Panc1 (cell line): ENCODE results near the gene HTR1D.

Source experiments
- CTCF ChIP-seq: fragments of 450-650 bp; IDR thresholded peaks from 2 replicates; pipeline ENCODE4 v1.5.1; 2017; ENCODE audit warnings: mild to moderate bottlenecking
- POLR2AphosphoS5 ChIP-seq: IDR thresholded peaks from 2 replicates; pipeline ENCODE4 v1.6.1; 2012; ENCODE audit warnings: mild to moderate bottlenecking, low read depth, low read length, moderate library complexity
- REST ChIP-seq, 2 experiments: IDR thresholded peaks; 2 replicates each; pipeline ENCODE4 v1.6.1; 2011 to 2012; ENCODE audit warnings: low read depth in 2 of 2, control low read depth in 1 of 2, low read length in 1 of 2, mild to moderate bottlenecking in 1 of 2, moderate library complexity in 1 of 2; ENCODE audit not compliant: insufficient read depth in 1 of 2

- TF ChIP-seq CTCF (no peak), POLR2AphosphoS5 (no peak), REST (IDR thresholded peaks at IDR 0.05; ENCODE audit: insufficient read depth in 1 of 2, low read depth in 2 of 2, low read length in 1 of 2) (no peak)
Measured at GRCh38 chr1:23221107-23221506, 3.8 kb upstream of the HTR1D start.
